Right atrium auricular region (tissue), 2 donors: ENCODE results near the gene SUN5. TPM values are rescaled to one million over a fixed set of nuclear protein-coding genes. Genes with fewer than 3 reads are reported as not detected.

Experiments used
- DNase-seq: peaks from one replicate; pipeline ENCODE4 v3.0.0-alpha.2; 2019; ENCODE audit warnings: low spot score
- H3K27ac ChIP-seq, 2 donors: fragments of 200-600 bp; sonication (generic); 1 replicate in 1 of 2; 2 replicates in 1 of 2; pipeline ENCODE4 v1.5.1; 2016 to 2019
- H3K27me3 ChIP-seq, 2 donors: fragments of 200-600 bp; sonication (generic); one replicate each; pipeline versions ENCODE4 v1.5.1 to v1.6.0; 2017 to 2019
- H3K36me3 ChIP-seq: fragments of 200-600 bp; sonication (generic); one replicate; pipeline ENCODE4 v1.5.1; 2016
- H3K4me1 ChIP-seq, 2 donors: fragments of 200-600 bp; sonication (generic); one replicate each; pipeline versions ENCODE4 v1.5.1 to v1.6.0; 2017 to 2019
- H3K4me3 ChIP-seq, 2 donors: fragments of 200-600 bp; sonication (generic); 1 replicate in 1 of 2; 2 replicates in 1 of 2; pipeline ENCODE4 v1.5.1; 2017 to 2019; ENCODE audit warnings: mild to moderate bottlenecking in 1 of 2, moderate library complexity in 1 of 2
- H3K9me3 ChIP-seq, 2 donors: fragments of 200-600 bp; sonication (generic); one replicate each; pipeline ENCODE4 v1.5.1; 2019
- total RNA-seq, 2 donors: library from RNA; depleted of rRNA; stranded (reverse); fragments of >200 nt; gene quantifications; one replicate each; pipeline ENCODE4 v1.1.0, GENCODE V29; 2016
- TF ChIP-seq, protein P1 (sequence below), 2 donors: fragments of 200-600 bp; sonication (generic); IDR thresholded peaks; one replicate each; pipeline ENCODE4 v1.5.1; 2019; ENCODE audit warnings: antibody characterized with exemption in 2 of 2

Gene SUN5
- total RNA-seq, 2 donors from 2014 or later = not detected

- H3K27me3 ChIP-seq = no peaks in the 10 kb centered on the region
- H3K4me1 ChIP-seq = no peaks in the 10 kb centered on the region
- no peak for DNase-seq
- H3K27ac ChIP-seq = no peak overlapping the region
- peaks cover 0 to 7% of the 10 kb centered on the region in 2 donors for H3K9me3 ChIP-seq
- H3K4me3 ChIP-seq = no peak overlapping the region
- TF ChIP-seq, protein P1, sequence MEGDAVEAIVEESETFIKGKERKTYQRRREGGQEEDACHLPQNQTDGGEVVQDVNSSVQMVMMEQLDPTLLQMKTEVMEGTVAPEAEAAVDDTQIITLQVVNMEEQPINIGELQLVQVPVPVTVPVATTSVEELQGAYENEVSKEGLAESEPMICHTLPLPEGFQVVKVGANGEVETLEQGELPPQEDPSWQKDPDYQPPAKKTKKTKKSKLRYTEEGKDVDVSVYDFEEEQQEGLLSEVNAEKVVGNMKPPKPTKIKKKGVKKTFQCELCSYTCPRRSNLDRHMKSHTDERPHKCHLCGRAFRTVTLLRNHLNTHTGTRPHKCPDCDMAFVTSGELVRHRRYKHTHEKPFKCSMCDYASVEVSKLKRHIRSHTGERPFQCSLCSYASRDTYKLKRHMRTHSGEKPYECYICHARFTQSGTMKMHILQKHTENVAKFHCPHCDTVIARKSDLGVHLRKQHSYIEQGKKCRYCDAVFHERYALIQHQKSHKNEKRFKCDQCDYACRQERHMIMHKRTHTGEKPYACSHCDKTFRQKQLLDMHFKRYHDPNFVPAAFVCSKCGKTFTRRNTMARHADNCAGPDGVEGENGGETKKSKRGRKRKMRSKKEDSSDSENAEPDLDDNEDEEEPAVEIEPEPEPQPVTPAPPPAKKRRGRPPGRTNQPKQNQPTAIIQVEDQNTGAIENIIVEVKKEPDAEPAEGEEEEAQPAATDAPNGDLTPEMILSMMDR (IDR thresholded peaks at IDR 0.05) = no peak
- H3K36me3 ChIP-seq = no peaks in the 10 kb centered on the region
These were observed 4.3 kb upstream of the SUN5 start for GRCh38 chr20:33008336-33009213.

DNA sequence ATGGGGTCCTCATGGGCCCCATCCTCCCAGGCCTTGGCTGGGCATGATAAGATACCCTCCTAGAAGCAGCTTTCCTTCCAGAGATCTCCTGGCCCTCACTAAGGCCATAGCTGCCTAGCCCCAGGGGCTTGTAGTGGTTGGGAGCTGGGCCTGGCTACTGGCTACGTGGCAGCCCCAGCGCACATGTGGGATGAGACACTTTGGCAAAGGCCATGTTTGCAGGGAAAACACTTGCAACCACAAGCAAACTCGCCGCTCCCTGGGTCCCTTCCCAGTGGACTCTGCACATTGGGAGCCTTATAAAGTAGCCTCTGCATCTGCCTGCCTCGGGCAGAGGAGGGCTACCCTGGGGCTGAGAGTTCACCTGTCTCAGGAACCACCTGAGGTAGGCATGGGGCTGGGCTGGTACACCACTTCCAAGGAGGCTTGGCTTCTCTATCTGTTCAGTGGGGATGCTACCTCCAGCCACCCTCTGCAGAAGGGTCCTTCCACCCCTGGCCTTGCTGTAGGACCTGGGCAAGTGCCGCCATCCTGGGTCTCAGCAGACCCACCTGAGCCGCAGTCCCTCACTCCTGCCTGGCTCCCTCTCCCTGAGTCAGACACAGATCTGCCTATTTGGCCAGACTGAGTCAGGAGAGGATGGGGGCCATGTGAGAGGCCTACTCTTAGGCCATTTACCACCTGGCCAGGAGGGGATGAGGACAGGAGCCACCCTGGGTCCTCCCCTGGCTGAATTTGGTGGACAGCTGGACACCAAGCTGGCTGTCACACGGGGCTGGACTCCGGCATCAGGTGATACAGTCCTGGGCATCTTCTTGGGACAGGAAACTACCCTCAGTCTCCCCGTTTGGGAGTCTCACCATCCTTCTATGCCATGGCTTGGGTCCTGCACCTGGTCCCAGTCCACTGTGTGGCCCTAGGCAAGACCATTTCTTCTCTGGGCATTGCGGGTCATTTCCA, 3.4 kb upstream of the SUN5 start, which contains the start of gene BPIFB2:
Gene BPIFB2 (plus strand): TSS at position 329 of the 960 bp plus-strand sequence. CDS start 871 bp downstream, outside the sequence.
- H3K27ac ChIP-seq = no peak within 1 kb of the TSS
- no peaks in the 10 kb centered on the region for H3K27me3 ChIP-seq
- no peaks in the 10 kb centered on the region for H3K36me3 ChIP-seq
- no peak within 1 kb of the TSS for H3K4me3 ChIP-seq
- no peaks in the 10 kb centered on the region for H3K4me1 ChIP-seq
- no peak for DNase-seq
- TF ChIP-seq, protein P1 (IDR thresholded peaks at IDR 0.05) = no peak
- H3K9me3 ChIP-seq = peaks cover 0 to 7% of the 10 kb centered on the region in 2 donors

DNA sequence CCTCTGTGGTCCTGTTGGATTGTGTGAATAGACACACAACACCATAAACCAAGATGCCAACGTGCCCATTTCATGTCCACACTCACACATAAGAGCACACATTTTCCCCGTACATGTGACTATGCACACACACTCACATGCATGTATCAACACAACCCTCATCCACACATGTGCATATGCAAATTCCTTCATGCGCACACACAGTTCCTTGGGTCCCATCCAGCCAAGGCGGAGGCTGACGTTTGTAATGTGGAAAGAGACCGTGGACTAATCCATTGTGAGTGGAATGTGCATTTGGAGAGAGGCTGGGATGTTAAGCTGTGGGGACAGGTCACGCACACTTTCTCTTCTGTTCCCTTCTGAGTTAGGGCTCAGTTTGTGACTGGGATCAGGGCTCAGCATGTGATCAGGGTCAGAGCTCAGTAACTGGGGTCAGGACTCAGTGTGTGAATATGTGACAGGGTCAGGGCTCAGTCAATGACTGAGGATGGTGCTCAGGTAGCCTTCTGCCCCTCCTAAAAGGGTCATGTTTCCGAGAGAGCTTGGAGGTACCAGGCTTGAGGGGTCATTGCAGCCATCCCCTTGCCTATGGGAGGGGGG, 2.6 kb upstream of the SUN5 start:
- no peaks in the 10 kb centered on the region for H3K27me3 ChIP-seq
- H3K9me3 ChIP-seq = peaks cover 0 to 7% of the 10 kb centered on the region in 2 donors
- no peaks in the 10 kb centered on the region for H3K4me1 ChIP-seq
- H3K27ac ChIP-seq = no peak overlapping the region
- TF ChIP-seq, protein P1 (IDR thresholded peaks at IDR 0.05) = no peak
- no peak for DNase-seq
- no peaks in the 10 kb centered on the region for H3K36me3 ChIP-seq
- no peak overlapping the region for H3K4me3 ChIP-seq

- H3K27me3 ChIP-seq = no peaks in the 10 kb centered on the region
- H3K36me3 ChIP-seq = no peaks in the 10 kb centered on the region
- TF ChIP-seq, protein P1 (IDR thresholded peaks at IDR 0.05) = no peak
- H3K9me3 ChIP-seq = peaks cover 0 to 7% of the 10 kb centered on the region in 2 donors
- H3K27ac ChIP-seq = no peak overlapping the region
- no peak for DNase-seq
- H3K4me1 ChIP-seq = no peaks in the 10 kb centered on the region
- no peak overlapping the region for H3K4me3 ChIP-seq
These were observed 1.9 kb upstream of the SUN5 start for GRCh38 chr20:33005908-33006775.

GRCh38 chr20:33005132-33005566, 916 bp upstream of the SUN5 start:
- Histone ChIP-seq H3K9me3 (peaks cover 0 to 7% of the 10 kb centered on the region in 2 donors), H3K36me3 (no peaks in the 10 kb centered on the region), H3K27me3 (no peaks in the 10 kb centered on the region), H3K27ac (no peak overlapping the region), H3K4me3 (no peak overlapping the region), H3K4me1 (no peaks in the 10 kb centered on the region)
- no peak for DNase-seq
- TF ChIP-seq, protein P1 (IDR thresholded peaks at IDR 0.05) = peak in 1 of 2 donors; percentile 35
